ENCODE measurements around the gene SERGEF.
"Not testable (repeated sequence)": the region's sequence is repeated elsewhere in the genome, so short reads cannot be mapped to it uniquely, and the experiment has no call there.

Gene SERGEF

GRCh38 chr11:17878743-17879142 lies 134.1 kb downstream of the SERGEF start:
- in situ Hi-C loops (cut with HindIII; ENCODE audit: low sequenced_read_pairs) = no loop called here

DNA sequence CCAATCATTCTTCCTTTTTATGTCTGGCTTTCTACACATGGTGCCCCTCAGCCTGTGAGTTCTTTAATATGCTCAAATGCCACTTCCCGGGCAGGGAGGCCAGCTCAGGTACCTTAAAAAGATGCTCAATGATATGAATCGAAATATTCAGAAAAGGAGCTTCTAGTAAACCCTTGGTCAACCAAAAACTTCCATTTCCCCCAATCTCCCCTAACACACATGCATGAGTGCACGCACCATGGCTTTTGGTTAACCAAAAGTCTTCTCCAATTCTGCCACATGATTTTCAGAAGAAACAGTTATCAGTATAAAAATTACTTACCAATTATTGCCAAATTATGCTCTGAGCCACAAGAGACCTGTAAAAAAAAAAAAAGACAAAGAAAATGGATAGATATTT lies 135.0 kb downstream of the SERGEF start:
- TF ChIP-seq, protein P1, sequence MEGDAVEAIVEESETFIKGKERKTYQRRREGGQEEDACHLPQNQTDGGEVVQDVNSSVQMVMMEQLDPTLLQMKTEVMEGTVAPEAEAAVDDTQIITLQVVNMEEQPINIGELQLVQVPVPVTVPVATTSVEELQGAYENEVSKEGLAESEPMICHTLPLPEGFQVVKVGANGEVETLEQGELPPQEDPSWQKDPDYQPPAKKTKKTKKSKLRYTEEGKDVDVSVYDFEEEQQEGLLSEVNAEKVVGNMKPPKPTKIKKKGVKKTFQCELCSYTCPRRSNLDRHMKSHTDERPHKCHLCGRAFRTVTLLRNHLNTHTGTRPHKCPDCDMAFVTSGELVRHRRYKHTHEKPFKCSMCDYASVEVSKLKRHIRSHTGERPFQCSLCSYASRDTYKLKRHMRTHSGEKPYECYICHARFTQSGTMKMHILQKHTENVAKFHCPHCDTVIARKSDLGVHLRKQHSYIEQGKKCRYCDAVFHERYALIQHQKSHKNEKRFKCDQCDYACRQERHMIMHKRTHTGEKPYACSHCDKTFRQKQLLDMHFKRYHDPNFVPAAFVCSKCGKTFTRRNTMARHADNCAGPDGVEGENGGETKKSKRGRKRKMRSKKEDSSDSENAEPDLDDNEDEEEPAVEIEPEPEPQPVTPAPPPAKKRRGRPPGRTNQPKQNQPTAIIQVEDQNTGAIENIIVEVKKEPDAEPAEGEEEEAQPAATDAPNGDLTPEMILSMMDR (IDR thresholded peaks at IDR 0.05; ENCODE audit: low read depth, low read length, missing control alignments) = no peak
- no peak overlapping the region for H3K4me3 ChIP-seq (ENCODE audit: low read depth, low read length)
- no peak for DNase-seq (ENCODE audit: low read depth)
- in situ Hi-C loops (cut with HindIII; ENCODE audit: low sequenced_read_pairs) = no loop called here

More at GRCh38 chr11:17878743-17879142, 134.1 kb downstream of the SERGEF start:
- DNase-seq (ENCODE audit: low read depth) = no peak
- TF ChIP-seq, protein P1 (IDR thresholded peaks at IDR 0.05; ENCODE audit: low read depth, low read length, missing control alignments) = no peak
- no peak overlapping the region for H3K4me3 ChIP-seq (ENCODE audit: low read depth, low read length)

DNA sequence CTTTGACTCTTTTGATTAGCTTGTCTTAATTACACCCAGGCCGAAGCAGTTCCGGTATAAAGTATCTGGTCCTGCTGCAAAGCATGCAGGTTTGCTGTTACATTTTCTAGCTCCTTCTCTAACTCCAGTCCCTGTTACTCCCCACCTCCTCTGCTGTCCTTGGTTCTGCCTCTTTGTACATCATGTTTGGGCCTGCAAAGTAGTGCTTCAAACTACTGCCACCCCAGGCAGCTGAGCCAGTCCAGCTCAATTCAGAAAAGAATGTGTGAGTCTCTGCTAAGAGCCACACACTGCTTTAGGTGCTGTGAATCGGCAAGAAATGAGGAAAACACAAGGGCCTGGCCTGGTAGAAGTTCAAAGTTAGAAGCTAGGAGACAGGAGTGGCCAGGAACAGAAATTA lies 136.0 kb downstream of the SERGEF start:
- in situ Hi-C loops (cut with HindIII; ENCODE audit: low sequenced_read_pairs) = no loop called here
- H3K4me3 ChIP-seq (ENCODE audit: low read depth, low read length) = no peak overlapping the region
- TF ChIP-seq, protein P1 (IDR thresholded peaks at IDR 0.05; ENCODE audit: low read depth, low read length, missing control alignments) = no peak
- no peak for DNase-seq (ENCODE audit: low read depth)

- H3K4me3 ChIP-seq (ENCODE audit: low read depth, low read length) = no peak overlapping the region
- in situ Hi-C loops (cut with HindIII; ENCODE audit: low sequenced_read_pairs) = no loop called here
- TF ChIP-seq, protein P1 (IDR thresholded peaks at IDR 0.05; ENCODE audit: low read depth, low read length, missing control alignments) = no peak
- no peak for DNase-seq (ENCODE audit: low read depth)
Observed at GRCh38 chr11:17875891-17876290, 137.0 kb downstream of the SERGEF start.

DNA sequence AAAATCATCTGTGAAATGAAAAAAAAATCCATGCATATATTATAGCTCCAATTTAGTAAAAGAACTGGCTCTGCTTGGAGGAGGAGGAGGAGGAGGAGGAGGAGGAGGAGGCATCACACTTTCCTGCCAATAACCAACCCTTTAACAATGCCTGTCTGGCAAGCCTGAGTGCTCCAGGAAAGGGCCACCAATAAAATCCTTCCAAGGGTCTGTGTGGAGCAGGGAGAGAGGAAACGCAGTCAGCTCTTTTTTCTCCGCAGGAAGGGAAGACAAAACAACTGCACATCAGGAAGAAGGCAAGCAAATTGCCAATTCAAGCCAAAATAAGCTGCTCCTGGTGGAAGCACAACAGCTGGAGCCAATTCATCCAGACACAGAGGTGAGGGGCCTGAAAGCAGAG lies 139.3 kb downstream of the SERGEF start:
- no peak for DNase-seq (ENCODE audit: low read depth)
- TF ChIP-seq, protein P1 (IDR thresholded peaks at IDR 0.05; ENCODE audit: low read depth, low read length, missing control alignments) = no peak
- no peak overlapping the region for H3K4me3 ChIP-seq (ENCODE audit: low read depth, low read length)
- in situ Hi-C loops (cut with HindIII; ENCODE audit: low sequenced_read_pairs) = no loop called here

GRCh38 chr11:17868398-17868797 lies 144.4 kb downstream of the SERGEF start:
- in situ Hi-C loops (cut with HindIII; ENCODE audit: low sequenced_read_pairs); DNase-seq (ENCODE audit: low read depth); H3K4me3 ChIP-seq (ENCODE audit: low read depth, low read length): not testable (repeated sequence)

DNA sequence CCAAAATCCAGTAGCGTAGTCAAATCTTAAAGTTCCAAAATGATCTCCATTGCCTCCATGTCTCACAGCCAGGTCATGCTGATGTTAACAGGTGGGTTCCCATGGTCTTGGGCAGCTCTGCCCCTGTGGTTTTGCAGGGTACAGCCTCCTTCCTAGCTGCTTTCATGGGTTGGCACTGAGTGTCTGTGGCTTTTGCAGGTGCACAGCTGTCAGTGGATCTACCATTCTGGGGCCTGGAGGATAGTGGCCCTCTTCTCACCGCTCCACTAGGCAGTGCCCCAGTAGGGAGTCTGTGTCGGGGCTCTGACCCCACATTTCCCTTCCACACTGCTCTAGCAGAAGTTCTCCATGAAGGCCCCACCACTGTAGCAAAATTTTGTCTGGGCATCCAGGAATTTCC lies 145.5 kb downstream of the SERGEF start:
- no peak overlapping the region for H3K4me3 ChIP-seq (ENCODE audit: low read depth, low read length)
- TF ChIP-seq, protein P1 (IDR thresholded peaks at IDR 0.05; ENCODE audit: low read depth, low read length, missing control alignments) = no peak
- in situ Hi-C loops (cut with HindIII; ENCODE audit: low sequenced_read_pairs) = no loop called here
- no peak for DNase-seq (ENCODE audit: low read depth)
